ENCODE results near the gene TPH1. TPM values are rescaled to one million over a fixed set of nuclear protein-coding genes. Genes with fewer than 3 reads are reported as not detected.

TPH1 gene
- total and polyA plus RNA-seq, 9 of the 15 experiments (the other 6 are each of a cell fraction or from before 2014, with no cell fraction given): 0.04 to 0.29 (median 0.17) TPM

DNA sequence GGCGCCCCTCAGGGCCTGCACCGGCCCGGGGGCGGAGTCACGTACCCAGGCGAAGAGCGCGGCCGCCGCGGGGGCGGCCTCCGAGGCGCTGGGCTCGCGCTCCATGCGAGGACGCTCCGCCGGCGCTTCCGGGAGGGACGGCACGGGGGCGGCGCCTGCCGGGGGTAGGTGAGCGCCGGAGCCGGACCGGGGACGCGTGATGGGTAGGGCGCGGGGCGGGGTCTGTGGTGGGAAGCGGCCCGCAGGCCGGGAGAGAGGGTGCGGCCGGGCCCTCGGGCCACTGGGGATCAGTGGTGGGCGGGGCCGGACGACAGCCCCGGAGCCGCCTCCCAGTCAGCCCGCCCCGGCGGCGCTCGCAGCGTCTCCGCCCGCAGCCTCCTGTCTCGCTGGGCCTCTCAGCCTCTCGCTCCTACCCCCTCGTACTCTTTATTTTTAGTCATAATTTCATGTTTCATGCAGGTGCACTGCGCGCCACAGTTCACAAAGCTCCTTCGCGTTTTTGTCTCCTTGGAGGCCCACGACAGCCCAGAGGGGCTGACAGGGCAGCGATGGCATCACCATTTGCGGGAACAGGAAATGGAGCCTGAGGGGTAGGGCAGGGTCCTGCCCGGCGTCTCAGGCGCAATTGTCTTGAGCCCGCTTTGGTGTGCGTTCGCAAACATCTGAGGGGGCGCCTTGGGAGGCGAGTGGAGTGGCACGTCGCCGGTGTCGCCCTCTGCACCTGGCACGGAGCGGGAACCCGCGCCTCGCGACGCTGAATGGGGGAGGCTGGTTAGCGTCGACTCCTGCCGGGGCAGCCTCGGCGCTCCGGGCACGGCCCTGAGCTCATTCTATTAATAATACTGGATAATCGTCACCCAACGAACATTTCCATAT lies 32.9 kb downstream of the TPH1 start, which contains the start of gene SERGEF (continued):
- TF ChIP-seq, protein P1, sequence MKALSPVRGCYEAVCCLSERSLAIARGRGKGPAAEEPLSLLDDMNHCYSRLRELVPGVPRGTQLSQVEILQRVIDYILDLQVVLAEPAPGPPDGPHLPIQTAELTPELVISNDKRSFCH (CRISPR knock-in tag; IDR thresholded peaks at IDR 0.05): no peak
- TF ChIP-seq, protein P1 (tag; IDR thresholded peaks at IDR 0.05): no peak
- TF ChIP-seq BRF1 (IDR thresholded peaks at IDR 0.05; ENCODE audit: borderline replicate concordance, extremely low read depth, insufficient read length) (no peak), NFE2L1 (tag; IDR thresholded peaks at IDR 0.05; ENCODE audit: borderline replicate concordance, low read depth) (no peak), KLF1 (tag; IDR thresholded peaks at IDR 0.05) (peak; percentile 77; the same call in 1 of the 2 replicates), ZNF197 (CRISPR knock-in tag; IDR thresholded peaks at IDR 0.05; ENCODE audit: low read depth) (no peak), ZNF445 (CRISPR knock-in tag; IDR thresholded peaks at IDR 0.05; ENCODE audit: low read depth) (no peak), CBFB (CRISPR knock-in tag; IDR thresholded peaks at IDR 0.05) (no peak), ASH1L (IDR thresholded peaks at IDR 0.05; ENCODE audit: borderline replicate concordance, low read depth, partially characterized antibody) (no peak), PHF20 (IDR thresholded peaks at IDR 0.05; ENCODE audit: partially characterized antibody) (peak; percentile 49)
- TF ChIP-seq, protein P2, sequence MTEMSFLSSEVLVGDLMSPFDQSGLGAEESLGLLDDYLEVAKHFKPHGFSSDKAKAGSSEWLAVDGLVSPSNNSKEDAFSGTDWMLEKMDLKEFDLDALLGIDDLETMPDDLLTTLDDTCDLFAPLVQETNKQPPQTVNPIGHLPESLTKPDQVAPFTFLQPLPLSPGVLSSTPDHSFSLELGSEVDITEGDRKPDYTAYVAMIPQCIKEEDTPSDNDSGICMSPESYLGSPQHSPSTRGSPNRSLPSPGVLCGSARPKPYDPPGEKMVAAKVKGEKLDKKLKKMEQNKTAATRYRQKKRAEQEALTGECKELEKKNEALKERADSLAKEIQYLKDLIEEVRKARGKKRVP (CRISPR knock-in tag; IDR thresholded peaks at IDR 0.05): no peak
- TF ChIP-seq, protein P3, sequence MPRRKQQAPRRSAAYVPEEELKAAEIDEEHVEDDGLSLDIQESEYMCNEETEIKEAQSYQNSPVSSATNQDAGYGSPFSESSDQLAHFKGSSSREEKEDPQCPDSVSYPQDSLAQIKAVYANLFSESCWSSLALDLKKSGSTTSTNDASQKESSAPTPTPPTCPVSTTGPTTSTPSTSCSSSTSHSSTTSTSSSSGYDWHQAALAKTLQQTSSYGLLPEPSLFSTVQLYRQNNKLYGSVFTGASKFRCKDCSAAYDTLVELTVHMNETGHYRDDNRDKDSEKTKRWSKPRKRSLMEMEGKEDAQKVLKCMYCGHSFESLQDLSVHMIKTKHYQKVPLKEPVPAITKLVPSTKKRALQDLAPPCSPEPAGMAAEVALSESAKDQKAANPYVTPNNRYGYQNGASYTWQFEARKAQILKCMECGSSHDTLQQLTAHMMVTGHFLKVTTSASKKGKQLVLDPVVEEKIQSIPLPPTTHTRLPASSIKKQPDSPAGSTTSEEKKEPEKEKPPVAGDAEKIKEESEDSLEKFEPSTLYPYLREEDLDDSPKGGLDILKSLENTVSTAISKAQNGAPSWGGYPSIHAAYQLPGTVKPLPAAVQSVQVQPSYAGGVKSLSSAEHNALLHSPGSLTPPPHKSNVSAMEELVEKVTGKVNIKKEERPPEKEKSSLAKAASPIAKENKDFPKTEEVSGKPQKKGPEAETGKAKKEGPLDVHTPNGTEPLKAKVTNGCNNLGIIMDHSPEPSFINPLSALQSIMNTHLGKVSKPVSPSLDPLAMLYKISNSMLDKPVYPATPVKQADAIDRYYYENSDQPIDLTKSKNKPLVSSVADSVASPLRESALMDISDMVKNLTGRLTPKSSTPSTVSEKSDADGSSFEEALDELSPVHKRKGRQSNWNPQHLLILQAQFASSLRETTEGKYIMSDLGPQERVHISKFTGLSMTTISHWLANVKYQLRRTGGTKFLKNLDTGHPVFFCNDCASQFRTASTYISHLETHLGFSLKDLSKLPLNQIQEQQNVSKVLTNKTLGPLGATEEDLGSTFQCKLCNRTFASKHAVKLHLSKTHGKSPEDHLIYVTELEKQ (CRISPR knock-in tag; IDR thresholded peaks at IDR 0.05): no peak
- TF ChIP-seq, protein P4, sequence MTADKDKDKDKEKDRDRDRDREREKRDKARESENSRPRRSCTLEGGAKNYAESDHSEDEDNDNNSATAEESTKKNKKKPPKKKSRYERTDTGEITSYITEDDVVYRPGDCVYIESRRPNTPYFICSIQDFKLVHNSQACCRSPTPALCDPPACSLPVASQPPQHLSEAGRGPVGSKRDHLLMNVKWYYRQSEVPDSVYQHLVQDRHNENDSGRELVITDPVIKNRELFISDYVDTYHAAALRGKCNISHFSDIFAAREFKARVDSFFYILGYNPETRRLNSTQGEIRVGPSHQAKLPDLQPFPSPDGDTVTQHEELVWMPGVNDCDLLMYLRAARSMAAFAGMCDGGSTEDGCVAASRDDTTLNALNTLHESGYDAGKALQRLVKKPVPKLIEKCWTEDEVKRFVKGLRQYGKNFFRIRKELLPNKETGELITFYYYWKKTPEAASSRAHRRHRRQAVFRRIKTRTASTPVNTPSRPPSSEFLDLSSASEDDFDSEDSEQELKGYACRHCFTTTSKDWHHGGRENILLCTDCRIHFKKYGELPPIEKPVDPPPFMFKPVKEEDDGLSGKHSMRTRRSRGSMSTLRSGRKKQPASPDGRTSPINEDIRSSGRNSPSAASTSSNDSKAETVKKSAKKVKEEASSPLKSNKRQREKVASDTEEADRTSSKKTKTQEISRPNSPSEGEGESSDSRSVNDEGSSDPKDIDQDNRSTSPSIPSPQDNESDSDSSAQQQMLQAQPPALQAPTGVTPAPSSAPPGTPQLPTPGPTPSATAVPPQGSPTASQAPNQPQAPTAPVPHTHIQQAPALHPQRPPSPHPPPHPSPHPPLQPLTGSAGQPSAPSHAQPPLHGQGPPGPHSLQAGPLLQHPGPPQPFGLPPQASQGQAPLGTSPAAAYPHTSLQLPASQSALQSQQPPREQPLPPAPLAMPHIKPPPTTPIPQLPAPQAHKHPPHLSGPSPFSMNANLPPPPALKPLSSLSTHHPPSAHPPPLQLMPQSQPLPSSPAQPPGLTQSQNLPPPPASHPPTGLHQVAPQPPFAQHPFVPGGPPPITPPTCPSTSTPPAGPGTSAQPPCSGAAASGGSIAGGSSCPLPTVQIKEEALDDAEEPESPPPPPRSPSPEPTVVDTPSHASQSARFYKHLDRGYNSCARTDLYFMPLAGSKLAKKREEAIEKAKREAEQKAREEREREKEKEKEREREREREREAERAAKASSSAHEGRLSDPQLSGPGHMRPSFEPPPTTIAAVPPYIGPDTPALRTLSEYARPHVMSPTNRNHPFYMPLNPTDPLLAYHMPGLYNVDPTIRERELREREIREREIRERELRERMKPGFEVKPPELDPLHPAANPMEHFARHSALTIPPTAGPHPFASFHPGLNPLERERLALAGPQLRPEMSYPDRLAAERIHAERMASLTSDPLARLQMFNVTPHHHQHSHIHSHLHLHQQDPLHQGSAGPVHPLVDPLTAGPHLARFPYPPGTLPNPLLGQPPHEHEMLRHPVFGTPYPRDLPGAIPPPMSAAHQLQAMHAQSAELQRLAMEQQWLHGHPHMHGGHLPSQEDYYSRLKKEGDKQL (CRISPR knock-in tag; IDR thresholded peaks at IDR 0.05; ENCODE audit: borderline replicate concordance): 0 out of 2 replicates have a peak, but pooled peaks have one; percentile 24
